NCI-H1105 (cell line): Measurements from ENCODE around the gene GID8.

ENCODE experiments used
- DNase-seq: peaks from one replicate; lab custom pipeline; 2025; lab: John Stamatoyannopoulos, UW

The GID8 gene

DNA sequence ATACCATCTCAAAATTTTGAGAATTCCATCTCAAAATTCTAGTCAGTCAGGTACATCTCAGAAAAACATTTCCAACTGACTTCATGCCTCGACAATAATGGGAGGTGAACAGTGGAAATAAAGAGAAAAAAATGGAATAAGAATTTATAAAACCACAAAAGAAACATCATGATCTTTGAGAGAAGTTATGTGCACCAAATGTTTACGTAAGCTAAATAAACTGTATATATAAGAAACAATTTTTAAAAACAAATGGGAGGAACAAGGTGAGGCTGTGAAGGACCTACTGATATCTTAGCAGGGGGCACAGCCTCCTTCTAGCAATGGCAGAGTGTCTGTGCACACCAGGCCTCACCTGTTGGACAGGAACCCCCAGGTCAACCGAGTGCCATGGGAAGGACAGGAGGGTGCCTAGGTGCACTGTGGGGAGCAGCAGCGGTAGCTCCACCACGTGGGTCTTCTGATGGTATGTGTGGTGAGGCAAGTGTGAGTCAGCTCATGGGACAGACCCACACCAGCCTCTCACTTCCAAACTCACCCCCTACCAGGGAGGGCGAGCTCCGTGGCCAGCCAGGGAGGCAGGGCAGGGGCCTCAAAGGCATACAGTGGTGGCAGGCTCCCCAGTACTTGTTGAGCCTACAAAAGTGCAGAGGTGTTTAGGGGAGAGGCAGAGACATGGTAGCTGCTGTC, 34.9 kb upstream of the GID8 start:
- DNase-seq, result no peak

DNA sequence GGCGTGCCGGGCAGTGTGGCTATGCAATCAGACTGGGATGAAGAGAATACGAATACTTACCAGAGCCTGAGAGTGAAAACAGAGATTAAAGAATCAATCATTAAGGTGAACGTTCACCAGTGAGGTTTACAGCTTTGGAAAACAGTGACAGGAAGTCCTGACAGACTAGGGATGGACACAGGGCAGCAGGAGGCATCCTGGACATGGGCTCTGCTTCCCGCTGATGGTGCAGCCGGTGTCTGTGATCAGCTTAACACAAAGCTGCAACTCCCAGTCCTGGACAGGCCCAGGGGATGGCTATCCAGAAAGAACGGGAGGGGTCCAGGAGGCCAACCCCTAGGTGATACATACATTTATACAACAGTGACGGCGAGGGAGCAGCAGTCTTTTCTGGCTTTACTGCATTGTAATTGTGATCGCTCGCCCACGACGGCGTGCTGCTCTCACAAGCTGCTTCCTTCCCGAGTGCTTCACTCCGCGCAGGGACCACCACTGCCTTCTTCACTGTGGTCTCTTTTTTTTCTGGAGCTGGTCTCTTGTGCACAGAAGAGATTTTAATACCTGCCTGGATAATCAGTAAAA, 32.3 kb upstream of the GID8 start:
- no peak for DNase-seq

DNA sequence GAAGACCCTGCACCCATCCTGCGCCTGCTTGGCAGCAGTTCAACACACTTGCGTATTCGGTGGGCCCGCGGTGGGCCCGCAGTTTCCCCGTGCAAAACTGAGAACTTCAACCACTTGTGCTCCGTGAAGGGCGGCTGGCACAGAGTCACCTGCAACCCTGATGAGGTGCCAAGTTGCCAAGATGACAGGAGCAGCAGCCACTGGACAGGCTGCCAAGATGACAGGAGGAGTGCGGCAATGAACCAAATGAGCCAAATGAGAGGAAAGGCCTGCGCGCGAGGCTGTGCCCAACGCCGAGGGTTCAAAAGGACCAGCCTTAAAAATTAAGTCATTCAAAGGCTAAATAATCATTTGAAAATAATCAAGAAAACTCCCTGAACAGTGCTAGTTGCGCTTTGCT, 31.7 kb upstream of the GID8 start:
- no peak for DNase-seq

DNA sequence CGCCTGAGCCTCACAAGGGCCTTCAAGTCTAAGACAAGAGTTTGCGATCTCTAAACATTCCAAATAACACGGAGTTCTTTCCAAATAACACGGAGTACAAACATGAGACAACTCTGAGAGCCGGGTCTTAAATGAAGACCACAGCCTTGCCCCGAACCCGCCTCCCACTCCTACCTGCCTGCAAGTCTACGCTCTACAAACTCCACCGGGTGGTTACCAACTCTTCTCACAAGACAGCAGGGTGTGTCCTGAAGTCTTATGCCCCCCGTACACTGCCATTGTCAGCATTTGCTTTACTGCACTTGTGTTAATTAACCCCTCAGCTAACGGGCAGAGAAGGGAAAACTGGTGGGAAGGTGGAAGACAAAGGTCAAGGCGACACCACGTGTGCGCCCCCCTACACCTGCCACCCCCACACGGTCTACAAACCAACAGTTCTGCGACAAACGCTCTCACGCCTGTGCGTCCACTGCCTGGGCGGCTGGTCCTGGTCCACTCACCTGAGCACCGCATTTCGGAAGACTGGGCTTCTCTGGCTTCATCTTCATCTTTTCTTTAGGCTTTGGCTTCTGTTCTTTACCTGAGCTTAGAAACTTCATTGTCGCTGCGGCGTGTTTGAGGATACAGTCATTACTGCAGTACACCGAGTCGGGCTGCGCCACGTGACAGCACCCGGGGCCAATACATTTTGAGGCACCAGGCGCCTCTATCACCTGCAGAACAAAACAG, 31.1 kb upstream of the GID8 start:
- no peak for DNase-seq

DNA sequence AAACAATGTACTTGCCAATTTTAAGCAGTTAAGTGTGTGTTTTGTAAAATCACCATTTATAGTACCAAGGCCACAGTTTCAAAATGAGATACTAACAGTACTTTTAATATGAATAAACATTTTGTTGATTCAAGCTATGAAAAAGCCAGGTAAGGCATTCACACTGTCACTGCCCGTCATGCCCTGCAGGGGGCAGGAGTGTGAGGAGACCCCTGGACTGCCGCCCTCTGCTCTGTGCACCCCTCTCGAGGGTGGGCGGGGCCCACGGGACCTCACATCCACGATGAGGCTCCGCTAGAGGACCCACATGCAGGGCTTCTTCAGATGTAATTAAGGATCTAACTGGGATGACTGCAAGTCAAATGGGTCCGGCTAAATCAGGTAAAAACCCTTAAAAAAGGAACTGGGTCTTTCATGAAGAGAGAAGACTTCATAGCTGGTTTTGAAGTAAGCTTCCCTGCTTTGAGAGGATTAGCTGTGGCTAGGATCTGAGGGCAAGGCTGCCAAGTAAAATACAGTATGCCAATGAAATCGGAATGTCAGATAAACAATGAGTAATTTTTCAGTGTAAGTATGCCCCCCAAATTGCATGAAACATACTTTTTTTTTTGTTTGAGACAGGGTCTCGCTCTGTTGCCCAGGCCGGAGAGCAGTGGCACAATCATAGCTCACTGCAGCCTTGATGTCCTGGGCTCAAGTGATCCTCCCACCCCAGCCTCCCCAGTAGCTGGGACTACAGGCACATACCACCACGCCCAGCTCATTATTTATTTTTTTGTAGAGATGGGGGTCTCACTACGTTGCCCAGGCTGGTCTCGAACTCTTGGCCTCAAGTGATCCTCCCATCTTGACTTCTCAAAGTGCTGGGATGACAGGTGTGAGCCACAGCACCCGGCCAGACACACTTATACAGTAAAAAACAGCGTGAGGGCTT, 30.3 kb upstream of the GID8 start:
- DNase-seq, result no peak

DNA sequence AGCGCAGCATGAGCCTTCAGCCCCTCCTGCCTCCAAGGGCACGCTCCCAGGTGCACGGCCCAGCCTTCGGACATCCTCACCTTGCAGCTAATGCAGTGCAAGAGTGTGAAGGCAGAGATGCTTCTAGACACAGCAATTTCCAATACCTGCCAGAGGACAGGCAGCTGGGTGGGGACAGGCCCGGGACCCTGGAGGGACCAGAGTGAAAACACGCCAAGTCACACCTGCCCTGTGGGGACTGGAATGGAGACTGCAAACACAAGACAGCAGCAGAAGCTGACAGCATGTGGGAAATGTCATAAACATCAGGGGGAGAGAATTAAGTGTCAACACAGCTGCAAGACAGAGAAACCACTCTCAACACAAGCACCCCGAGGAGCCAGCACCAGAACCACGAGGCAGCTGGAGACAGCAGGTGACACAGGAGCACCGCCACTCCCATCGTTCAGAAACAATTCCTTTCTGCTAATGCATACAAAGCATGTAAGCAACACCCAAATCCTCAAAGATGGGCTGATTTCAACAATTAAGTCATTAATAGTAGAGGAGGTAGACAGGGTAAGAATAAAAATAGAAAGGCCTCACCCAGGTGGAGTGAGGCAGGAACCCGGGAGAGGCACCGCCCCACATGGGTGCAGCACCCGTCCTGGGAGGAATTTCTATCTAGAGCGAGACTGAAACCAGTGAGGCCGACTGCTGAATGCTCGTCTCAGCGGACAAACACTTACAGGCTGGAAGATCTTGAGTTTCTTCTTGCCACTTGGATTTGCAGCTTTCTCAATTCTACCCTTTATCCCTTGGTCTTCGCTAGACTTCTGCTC, 28.8 kb upstream of the GID8 start:
- peak; percentile 56 for DNase-seq

DNA sequence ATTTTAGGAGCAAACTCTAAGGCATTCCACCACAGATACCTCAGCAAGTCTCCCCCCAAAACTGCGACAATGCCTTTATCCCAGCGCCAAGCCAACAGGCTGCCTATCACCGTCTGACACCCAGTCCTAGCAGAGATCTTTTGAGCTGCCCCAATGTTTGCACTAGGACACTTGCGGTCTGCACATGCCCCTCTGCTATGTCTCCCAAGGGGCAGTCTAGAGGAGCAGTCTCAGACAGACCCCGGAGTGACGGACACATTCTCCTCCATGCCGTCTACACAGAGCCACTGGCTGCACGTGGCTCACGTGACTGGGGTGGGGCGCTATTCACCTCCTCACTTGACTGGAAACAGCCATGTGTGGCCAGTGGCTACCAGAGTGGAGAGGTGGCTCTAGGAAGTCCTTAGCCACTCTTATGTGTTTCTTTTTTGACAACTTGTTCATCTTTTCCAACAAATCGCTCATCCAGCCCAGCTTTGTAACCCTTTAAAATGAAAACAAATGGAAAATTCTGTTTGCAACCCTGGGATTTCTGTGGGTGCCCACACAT, 27.7 kb upstream of the GID8 start:
- DNase-seq, result no peak

DNA sequence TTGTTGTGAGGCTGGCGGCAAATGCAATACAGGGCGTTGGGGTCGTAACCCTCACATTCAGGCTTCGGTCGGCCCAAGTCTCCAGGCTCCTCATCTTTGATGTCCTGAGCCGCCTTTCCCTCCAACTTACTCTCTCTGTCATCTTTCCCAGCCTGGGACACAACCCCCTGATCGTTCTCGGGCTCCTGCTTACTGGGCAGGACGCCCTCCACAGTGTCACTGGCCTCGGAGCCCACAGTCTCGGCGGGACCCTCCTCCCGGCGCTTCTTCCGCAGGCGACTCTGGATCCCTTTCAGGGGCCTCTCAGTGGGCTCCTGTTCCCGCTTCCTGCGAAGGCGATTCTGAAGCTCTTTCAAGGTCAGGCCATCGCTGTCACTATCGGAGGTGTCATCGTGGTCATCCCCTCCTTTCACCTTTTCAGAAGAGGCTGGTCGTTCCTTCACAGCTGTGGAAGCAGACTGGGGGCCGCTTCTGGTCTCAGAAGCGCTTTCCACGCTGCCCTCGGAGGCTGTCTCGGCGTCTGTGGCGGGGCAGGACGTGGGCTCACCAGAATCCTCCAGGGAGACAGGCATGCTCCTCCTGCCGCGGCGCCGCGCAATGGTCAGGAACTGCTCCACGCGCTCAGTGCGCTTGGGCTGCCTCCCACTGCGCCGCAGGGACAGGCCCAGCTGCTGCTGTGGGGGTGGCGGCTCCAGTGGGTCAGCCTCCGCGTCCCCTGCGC, 27.0 kb upstream of the GID8 start:
- no peak for DNase-seq

DNA sequence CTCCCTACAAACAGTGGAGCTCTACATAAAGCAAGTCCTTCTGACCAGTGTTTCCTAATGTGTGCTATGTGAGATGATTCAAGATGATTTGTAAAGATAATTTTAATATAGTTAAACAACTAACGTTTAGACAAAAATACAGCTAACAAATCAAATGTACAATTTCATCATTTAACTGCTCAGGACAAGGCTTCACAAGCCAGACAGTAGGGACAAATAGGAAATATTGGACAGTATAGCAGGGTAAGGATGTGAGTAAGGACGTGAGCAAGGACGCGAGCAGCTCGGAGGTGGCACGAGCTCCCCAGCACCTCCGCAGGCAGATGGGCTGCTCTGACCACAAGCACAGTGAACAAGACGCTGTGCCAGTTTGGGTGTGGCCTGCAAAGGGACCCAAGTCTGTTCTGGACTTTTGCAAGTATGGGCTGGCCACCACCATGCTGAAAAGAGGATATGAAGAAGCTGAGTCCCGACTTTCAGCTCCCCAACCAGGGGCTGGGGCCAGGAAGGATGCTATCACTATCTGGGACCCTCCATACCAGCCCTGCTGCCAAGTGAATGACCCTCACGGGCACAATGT, 26.2 kb upstream of the GID8 start:
- no peak for DNase-seq

DNA sequence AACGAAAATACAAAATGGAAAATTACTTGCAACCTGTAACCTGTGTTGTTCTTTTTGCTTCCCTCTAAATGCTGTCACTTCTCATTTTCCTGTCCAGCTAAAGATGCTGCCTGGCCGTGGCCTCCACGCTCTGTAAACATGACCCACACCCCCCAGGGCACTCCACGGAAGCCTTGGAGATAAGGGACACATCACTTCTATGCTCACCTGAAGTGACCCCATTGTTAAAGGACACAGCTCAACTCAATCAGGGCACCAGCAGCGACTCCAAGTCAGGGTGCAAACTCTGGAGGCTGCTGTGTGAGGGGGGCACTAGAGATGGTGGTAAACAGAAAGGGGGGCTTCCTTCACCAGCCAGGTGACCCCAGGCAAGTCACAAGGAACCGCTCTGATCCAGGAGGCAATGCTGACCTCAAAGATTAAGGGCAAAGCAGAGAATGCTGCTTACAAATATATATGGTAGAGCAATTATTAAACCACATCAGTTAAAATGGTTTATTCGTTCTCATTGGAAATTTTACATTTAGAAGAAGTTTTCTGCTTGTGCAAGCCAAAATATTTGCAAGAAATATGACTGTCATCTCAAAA, 24.8 kb upstream of the GID8 start:
- DNase-seq, result no peak

DNA sequence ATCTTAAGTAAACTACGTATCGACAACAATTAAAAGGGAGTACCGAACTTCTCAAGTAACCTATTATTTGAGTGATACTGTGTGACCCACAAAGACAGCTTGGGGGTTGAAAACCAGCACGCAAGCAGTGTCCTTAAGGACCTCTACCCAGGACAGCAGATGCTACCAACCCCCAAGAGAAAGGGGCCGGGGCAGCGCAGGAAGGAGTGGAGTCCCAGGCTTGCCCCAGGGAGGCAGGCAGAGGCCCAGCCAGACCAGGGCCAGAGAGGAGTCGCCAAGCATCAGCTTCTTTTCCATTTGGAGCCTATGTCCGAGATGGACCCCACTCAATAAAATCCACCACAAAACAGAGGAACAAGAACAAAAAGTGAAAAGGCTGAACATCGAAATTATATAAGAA, 23.5 kb upstream of the GID8 start:
- DNase-seq, result no peak

DNA sequence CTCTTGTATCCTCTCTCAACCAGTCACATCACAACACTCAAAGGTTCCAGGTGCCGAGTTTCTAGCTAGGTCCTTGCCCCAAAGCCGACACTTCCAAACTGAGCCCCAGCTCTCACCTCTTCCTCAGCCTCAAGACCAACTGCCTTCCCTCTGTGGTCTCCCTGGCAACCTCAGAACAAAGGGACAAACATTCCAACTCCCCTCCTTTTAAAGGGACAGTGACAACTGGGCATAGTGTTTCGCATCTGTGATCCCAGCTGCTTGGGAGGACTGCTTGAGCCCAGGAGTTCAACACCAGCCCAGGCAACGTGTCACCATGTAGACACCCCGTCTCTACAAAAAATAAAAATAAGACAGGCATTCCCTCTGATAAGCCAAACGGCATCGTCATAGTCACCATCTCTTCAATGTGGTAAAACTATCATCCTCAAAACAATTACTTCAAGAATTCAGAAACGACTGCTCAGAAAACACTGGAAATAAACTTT, 22.9 kb upstream of the GID8 start:
- DNase-seq, result no peak

DNA sequence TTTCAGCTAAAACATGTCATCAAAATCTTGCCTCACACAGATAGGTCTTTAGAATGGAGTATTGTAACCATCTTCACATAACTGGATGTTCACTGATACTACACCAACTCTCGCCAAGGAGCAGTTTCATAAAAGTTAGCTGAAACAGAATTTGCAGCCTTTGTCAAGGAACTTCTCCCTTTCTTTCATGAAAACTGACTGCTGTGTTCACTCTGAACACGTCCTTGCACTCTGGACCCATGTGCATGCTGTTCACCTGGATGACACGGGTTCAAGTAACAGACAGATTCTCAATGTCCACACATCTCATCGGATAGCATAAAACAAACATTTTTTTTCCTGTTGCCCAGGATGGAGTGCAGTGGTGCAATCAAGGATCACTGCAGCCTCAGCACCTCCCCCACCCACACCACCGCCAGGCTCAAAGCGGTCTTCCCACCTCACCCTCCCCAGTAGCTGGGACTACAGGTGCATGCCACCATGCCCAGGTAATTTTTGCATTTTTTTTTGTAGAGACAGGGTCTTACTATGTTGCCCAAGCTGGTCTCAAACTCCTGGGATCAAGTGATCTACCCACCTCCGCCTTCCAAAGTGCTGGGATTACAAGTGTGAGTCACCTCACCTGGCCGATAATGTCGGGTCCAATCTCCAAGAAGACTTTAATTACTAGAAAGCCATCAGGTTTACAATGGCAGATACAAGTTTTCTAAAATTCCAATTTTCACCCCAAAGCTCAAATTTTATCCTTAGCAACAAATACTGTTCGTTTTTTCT, 21.1 kb upstream of the GID8 start:
- no peak for DNase-seq

DNA sequence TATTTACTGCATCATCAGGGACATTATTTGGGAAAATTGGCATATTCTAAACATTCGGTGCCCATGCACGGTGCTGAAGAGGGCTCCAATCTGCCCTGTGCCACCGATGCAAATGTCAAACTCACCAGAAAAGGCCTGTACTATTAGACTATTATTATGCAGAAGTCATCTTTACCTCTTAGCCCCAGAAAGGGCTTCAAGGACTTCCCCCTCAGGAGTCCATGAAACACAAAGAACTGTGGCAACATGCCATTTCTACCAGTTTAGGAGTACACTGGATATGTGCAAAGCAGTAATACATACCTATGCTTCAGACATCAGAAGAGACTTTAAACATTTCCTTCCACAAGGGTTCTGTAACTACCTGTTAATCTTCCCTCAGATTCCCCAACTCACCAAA, 20.2 kb upstream of the GID8 start:
- DNase-seq, result no peak

DNA sequence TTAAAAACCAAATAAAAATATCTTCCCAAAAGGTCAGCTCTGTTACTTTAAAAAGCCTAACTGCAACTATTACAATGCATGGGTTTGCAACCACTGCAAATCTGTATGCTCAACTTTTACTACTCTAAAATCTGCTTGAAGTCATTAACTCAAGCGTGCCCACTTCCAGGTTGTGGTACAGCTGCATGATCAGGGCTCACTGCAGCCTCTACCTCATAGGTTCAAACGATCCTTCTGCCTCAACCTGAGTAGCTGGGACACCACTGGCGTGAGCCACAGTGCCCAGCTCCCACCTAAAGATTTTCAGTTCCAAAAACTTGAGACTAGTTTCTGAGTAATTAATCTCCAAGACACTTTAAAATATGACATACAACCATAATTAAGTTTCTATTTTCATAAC, 19.8 kb upstream of the GID8 start:
- DNase-seq, result no peak

DNA sequence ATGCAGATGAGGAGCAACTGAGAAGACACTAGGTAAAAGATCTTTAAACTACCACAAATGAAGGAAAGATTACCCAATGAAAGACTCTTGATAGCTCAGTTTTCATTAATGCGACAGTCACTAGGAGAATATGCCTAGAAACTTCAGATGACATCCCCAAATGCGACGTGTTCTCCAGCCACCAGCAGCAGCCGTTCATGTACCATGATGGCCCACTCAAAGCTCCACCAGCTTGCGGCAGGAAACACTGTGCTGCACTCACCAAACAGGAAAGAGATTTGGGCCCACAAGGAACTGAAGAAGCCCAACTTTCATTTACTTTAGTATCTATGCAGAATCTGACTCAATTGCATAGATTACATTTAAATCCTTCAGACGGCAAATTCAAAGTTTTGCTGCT, 19.1 kb upstream of the GID8 start:
- DNase-seq, result no peak

DNA sequence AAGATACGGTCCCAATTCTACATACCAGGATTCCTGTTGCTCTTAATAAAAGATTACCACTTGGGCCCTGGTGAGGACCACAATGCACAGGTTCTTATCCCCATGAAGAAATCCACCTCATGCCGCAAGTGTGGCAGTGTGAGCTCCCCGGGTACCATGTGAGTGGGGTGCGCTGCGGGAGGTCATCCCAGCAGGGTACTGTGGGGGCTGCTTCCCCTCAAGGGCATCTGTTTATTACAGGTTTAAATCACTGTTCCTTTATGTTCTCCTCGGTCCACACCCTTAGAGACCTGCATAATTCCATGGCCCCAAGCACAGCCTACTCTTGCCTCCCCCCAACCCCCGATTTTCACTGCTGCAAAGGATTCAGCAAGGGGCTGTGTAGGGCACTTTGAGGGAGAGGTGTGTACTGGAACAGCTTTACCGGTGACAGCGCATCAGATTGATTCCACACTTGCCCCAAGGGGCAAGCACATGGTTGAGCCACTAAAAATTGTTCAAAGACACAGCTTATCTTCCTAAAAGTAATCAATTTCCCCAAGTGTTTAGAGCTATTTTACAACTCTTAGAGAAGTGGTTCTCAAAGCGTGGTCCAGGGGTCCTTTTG, 17.8 kb upstream of the GID8 start:
- DNase-seq, result no peak

DNA sequence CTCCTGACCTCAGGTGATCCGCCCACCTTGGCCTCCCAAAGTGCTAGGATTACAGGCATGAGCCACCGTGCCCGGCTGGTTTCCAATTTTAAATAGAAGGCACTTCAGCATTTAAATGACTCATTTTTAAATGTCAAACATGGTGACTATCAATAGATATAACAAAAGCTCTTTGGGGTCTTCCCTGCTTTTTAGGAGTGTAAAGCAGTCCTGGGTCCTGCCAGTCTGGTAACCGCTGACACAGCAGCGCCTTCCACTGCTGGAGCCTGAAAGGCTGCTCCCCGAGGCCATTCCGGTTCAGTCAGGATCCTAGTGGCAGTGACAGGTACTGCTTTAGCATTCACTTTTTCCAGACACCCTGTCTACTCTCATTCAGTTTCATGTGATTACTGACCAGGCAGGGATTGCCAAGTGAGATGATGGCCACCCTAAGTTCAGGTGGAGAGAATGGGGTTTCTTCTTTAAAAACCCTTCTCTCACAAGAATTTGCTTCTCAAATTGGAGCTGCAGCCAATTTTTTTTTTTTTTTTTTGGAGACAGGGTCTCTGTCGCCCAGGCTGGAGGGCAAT, 16.7 kb upstream of the GID8 start:
- no peak for DNase-seq
